LHCN-M2 (cell line): ENCODE measurements around the gene MBOAT2. TPM values are rescaled to one million over a fixed set of nuclear protein-coding genes. Genes with fewer than 3 reads are reported as not detected.

Experiments
- DNase-seq: peaks from one replicate; pipeline ENCODE4 v3.0.0-alpha.2; 2012; ENCODE audit warnings: low read depth
- total RNA-seq: library from RNA; depleted of rRNA; stranded (reverse); fragments of >200 nt; gene quantifications from 2 replicates; pipeline ENCODE4 v1.2.3, GENCODE V29; 2014; rRNA removed

Gene MBOAT2
- total RNA-seq, 1 experiment from 2014 or later: 22.6 TPM

GRCh38 chr2:8822218-8822617 is 181.3 kb downstream of the MBOAT2 start:
- DNase-seq: no peak

- peak; percentile 38 for DNase-seq
Measured at GRCh38 chr2:8821276-8822217, 181.9 kb downstream of the MBOAT2 start.

- DNase-seq: no peak
Measured at GRCh38 chr2:8819948-8820347, 183.5 kb downstream of the MBOAT2 start.

- peak; percentile 28 for DNase-seq
Measured at GRCh38 chr2:8819194-8819593, 184.3 kb downstream of the MBOAT2 start.

- no peak for DNase-seq
Measured at GRCh38 chr2:8817221-8817620, 186.3 kb downstream of the MBOAT2 start.

- DNase-seq: no peak
Measured at GRCh38 chr2:8806885-8807704, 196.4 kb downstream of the MBOAT2 start.

GRCh38 chr2:8805278-8806210 is 197.9 kb downstream of the MBOAT2 start:
- DNase-seq: no peak

GRCh38 chr2:8803658-8804379 is 199.7 kb downstream of the MBOAT2 start:
- peak; percentile 94 for DNase-seq

GRCh38 chr2:8802741-8803140 is 200.7 kb downstream of the MBOAT2 start:
- no peak for DNase-seq

Other genes with a start within 250 kb of the MBOAT2 start
- 35.5 and 43.1 TPM in 2 replicates for gene KIDINS220, start 166.1 kb downstream of the MBOAT2 start, total RNA-seq
- 66.1 and 81.7 TPM in 2 replicates for gene ASAP2, start 203.1 kb upstream of the MBOAT2 start, total RNA-seq